Fibroblast of upper back skin (primary cell): ENCODE results near the gene GOLGA6L10.
"Not testable (repeated sequence)": the region's sequence is repeated elsewhere in the genome, so short reads cannot be mapped to it uniquely, and the experiment has no call there.

Experiments
- DNase-seq: peaks from one replicate; pipeline ENCODE4 v3.0.0-alpha.2; 2013

Gene GOLGA6L10

GRCh38 chr15:82349375-82349774 lies at the start of gene GOLGA6L10:
GOLGA6L10 (minus strand) TSS chr15:82349475; CDS start chr15:82349375, 100 bp downstream.
- DNase-seq, result not testable (repeated sequence)

DNA sequence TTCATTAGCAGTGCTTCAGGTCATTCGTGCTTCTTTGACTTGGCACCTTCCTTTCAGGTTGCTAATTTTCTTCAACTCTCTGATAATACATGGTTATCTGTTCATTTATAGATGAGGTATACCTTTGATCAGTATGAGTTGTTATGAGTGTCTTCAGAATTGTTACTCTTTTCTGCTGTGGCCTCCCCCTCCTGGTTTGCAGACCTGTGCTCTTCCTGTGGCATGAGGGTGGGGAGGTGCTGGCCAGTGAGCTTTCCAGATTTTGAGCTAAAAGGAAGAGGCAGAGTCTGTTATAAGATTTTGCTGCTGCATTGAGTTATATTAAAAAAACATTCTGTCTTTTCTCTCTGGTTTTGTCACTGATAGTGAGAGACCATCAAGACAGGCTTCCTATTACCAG lies 49.5 kb upstream of the GOLGA6L10 start:
- no peak for DNase-seq

DNA sequence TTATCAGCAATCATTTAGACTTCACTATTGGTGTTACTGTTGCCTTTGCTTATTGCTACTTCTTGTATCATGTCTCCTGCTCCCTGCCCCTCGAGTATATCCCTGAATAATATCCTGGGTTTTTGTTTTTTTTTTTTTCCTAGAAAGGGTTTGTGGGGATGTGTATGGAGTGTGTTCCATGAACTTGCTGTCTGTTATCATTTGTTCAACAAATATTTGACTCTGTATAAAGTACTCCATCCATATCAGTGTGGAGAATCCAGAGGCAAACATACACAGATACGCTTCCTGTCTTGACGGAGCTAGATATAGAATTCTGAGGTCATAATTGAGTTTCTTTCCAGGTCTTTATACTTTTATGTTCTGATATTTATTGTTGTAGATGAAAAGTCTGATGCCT lies 48.5 kb upstream of the GOLGA6L10 start:
- DNase-seq, result no peak

GRCh38 chr15:82395788-82396187 lies 46.5 kb upstream of the GOLGA6L10 start:
- DNase-seq, result peak; percentile 34

DNA sequence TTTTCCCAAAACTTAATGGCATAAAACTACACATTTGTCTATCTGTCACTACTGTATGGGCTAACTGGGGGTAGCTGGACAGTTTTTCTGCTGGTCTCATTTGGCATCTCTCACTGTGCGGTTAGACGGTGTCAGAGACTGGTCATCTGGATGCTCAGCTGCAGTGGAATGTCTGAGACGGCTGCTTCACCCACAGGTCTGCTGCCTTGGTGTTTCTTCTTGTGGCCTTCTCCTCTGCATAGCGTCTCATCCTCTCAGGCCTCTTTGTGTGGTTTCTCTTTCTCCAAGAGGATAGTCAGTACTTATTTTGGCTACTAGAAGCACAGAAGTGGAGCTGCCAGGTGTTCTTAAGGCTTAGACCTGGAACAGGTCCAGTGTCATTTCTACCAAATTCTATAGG lies 44.4 kb upstream of the GOLGA6L10 start:
- peak; percentile 71 for DNase-seq

- DNase-seq, result not testable (repeated sequence)
Measured at GRCh38 chr15:82392077-82392476, 42.8 kb upstream of the GOLGA6L10 start.

DNA sequence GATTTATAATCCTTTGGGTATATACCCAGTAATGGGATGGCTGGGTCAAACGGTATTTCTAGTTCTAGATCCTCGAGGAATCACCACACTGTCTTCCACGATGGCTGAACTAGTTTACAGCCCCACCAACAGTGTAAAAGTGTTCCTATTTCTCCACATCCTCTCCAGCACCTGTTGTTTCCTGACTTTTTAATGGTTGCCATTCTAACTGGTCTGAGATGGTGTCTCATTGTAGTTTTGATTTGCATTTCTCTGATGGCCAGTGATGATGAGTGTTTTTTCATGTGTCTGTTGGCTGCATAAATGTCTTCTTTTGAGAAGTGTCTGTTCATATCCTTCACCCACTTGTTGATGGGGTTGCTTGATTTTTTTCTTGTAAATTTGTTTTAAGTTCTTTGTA lies 40.9 kb upstream of the GOLGA6L10 start:
- DNase-seq, result not testable (repeated sequence)

DNA sequence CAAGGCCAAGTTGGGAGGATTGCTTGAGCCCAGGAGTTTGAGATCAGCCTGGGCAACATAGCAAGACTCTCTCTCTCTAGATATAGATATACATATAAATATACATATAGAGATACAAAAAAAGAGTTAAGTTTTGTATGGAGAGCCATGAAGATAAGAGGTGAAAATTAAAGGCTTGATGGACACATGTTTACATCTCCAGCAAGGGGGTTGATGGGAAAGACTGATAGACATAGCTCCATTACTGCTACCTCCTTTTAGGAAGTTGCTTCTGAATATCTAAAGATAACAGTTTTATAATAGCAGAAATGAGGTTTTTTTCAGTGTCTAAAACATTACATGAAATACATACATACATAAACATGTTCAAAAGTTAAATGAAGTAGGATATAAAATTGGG lies 37.9 kb upstream of the GOLGA6L10 start:
- not testable (repeated sequence) for DNase-seq

DNA sequence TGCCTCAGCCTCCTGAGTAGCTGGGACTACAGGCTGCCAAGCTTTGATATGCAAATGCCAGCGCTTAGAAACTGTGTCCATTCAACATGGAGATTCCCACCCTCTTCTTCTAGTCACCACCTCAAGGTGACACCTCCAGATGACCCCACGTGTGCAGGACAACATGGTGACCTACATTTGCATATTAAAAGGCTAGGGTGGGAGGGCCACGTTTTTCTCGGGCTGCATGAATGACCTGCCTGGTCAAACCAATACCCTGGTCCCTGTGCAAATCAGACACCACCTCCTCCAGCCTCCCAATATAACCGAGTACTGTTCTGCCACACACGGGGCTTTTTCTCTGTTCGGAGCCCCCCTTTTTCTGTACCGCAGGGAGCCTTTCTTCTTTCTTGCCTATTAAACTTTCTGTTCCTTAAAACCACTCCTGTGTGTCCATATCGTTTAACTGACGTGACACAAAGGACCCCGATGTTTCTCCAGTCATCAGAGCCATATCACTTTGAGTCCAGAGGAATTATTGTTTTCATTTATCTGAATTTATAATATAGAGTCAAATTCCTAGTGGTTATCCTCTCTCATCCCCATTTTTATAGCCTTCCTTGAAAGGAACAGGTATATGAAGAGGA lies 32.2 kb upstream of the GOLGA6L10 start:
- not testable (repeated sequence) for DNase-seq

GRCh38 chr15:82379552-82379951 lies 30.3 kb upstream of the GOLGA6L10 start:
- DNase-seq, result not testable (repeated sequence)

DNA sequence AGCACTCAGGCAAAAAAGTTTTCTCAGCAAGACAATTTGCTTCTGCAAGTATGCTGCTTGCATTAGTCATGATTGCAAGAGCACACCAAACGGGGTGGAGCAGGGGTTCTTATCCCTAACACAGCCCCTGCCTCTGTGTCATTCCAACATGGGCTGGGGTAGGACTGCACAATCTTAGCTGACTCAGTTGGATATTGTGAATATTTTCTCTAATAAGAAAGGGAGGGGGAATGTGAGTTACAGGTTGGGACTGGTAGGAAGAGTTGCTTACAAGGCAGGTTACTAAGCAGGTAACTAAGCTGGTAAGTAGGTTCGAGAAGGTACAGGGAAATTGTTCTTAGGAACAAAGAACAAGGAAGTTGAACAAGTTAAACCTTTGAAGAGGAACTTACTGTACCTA lies 24.4 kb upstream of the GOLGA6L10 start:
- DNase-seq, result peak; percentile 18

DNA sequence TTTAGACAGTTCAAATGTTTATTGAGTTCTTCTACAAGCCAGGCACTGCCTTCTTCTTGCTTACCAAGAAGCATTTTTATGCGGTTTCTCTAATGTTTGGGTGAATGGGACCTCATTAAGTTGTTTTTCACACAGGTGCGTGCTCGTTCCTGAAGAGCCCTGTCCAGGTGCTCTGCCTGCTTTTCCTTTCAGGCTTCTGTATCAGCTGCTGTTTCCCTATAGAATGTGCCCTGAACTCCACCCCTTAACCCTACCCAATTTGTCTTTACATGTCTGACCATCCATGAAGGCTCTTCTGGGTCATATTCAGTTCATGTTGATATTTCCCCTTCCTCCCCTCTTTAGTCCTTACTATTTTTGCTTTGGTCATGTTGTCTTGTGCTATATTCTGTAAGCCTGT lies 22.4 kb upstream of the GOLGA6L10 start:
- DNase-seq, result no peak

GRCh38 chr15:82367790-82368189 lies 18.5 kb upstream of the GOLGA6L10 start:
- DNase-seq, result peak; percentile 17

DNA sequence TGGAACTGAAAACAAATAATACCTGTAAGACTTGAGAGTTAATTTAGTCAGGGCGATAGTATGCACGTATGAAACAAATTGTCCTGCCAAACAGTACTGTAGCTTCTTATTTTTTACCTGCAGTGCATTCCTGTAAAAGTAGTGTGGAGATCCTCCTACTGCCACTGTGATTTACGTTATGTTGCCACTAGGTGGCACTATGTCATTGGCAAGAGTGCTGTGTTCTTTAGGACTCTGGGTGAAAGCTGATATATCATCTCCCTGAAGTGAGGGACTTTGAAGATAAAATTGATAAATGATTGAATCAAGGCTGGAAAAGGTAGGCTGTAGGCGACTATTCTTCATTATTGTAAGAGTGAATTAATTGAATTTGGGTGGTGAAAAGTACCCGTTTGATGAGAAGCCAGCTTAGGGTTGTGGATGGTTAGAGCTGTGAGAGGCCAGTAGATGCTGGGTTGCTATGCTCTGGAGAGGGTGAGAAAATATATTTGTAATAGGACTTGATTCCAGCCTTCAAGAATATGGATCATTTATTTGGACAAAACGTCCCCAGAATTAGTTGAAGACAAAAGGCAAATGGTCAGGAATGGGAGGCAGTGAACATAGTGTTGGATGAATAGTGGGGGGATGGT lies 16.5 kb upstream of the GOLGA6L10 start:
- DNase-seq, result not testable (repeated sequence)

DNA sequence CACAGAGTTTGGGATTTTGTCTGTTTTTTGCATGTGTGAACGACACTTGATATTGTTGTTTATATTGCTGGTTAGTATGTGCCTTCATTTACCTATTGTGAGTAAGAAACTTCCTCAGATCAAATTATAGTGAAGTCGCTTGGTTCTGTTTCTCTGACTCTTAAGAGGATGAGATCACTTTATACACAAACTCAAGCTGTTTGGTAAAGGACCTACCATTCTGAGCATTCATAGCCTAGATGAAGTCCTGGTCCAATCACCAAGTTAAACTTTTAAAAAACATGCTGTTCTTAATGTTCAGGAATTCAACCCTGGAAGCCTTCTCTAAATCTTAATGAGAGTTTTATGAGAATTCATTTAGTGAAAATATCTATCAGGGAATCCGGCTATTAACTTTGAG lies 15.3 kb upstream of the GOLGA6L10 start:
- not testable (repeated sequence) for DNase-seq

- not testable (repeated sequence) for DNase-seq
Measured at GRCh38 chr15:82362790-82363189, 13.5 kb upstream of the GOLGA6L10 start.

- DNase-seq, result not testable (repeated sequence)
Measured at GRCh38 chr15:82360618-82361017, 11.3 kb upstream of the GOLGA6L10 start.

GRCh38 chr15:82355055-82355454 lies 5.8 kb upstream of the GOLGA6L10 start:
- DNase-seq, result not testable (repeated sequence)

GRCh38 chr15:82354546-82354945 lies 5.3 kb upstream of the GOLGA6L10 start:
- not testable (repeated sequence) for DNase-seq

DNA sequence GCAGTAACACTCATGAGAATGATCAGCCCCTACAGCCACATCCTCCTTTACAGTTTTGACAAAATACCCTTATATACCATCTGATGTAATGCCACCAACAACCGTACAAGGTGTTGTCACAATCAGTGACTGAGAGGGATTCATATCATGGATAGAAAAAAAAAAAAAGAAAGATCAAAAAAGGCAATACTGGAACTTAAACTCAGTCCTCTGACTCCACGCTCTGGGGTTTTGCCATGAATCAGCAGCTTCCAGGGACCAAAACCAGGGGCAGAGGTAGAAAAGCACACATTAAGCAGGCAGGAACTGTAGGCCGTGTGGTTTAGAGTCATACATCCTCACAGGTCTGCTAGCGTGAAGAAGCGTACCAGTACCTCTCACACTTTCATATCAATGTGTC lies 1.6 kb downstream of the GOLGA6L10 start:
- not testable (repeated sequence) for DNase-seq

GRCh38 chr15:82345176-82345575 lies 4.1 kb downstream of the GOLGA6L10 start:
- DNase-seq, result not testable (repeated sequence)

DNA sequence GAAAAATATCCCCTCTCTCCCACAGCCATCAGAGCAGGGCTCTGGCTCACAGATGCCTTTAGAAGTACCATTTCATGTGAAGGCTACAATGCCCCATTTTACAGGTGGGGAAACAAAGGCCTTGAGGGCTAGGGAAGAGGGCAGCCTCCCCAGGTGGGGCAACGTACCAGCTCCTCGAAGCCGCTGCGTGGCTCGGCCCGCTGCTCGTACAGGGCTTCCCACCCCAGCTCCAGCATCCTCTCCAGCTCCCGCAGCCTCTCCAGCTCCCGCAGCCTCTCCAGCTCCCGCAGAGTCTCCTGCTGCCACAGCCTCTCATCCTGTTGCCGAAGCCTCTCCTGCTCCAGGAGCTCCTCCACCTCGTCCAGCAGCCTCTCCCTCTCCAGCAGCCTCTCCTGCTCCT lies 4.9 kb downstream of the GOLGA6L10 start:
- DNase-seq, result not testable (repeated sequence)

DNA sequence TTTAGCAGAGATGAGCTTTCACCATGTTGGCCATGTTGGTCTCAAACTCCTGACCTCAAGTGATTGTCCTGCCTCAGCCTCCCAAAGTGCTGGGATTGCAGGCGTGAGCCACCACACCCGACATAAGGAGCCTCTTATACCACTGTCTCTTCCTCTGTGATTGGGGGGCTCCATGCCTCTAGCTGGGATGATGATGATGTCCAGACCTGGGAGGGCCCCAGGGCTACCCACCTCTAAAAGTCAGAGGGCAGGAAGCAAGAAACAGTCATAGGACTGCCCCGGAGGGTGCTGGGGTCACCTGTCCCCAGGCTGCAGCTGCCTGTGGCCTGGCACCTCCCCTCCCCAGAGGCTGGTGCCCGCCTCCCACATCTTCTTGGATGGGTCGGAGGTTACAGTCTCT lies 5.4 kb downstream of the GOLGA6L10 start:
- not testable (repeated sequence) for DNase-seq

- not testable (repeated sequence) for DNase-seq
Measured at GRCh38 chr15:82342632-82343374, 6.5 kb downstream of the GOLGA6L10 start.
